PC-9 (cell line): ENCODE data around the gene CCDC102B. TPM values are rescaled to one million over a fixed set of nuclear protein-coding genes. Genes with fewer than 3 reads are reported as not detected.

Experiments used
- BruUV-seq: library from RNA; stranded (reverse); fragments of 400-500 nt; replicated peaks from 2 replicates; lab custom pipeline; 2021; lab: Mats Ljungman, UMichigan
- CTCF ChIA-PET: fragments of 300-600 bp; sonication (Branson Sonifier 250); formaldehyde crosslinking; loops from one replicate; lab custom pipeline; 2022; ENCODE audit warnings: antibody characterized with exemption; lab: Charles Lee
- POLR2A ChIA-PET: fragments of 300-600 bp; sonication (Branson Sonifier 250); formaldehyde crosslinking; loops from one replicate; lab custom pipeline; 2022; ENCODE audit warnings: antibody characterized with exemption; ENCODE audit not compliant: unreplicated experiment; lab: Charles Lee
- DNase-seq, 2 experiments: peaks; one replicate each; pipeline versions ENCODE4 v3.0.0 to v3.0.0-alpha.2; 2015 to 2022; ENCODE audit warnings: mixed read lengths in 1 of 2
- H2AFZ ChIP-seq: fragments of 200-600 bp; sonication (generic); 2 replicates; pipeline ENCODE4 v1.8.1; 2017; ENCODE audit warnings: antibody characterized with exemption
- H3F3A ChIP-seq: fragments of 200-600 bp; sonication (generic); 2 replicates; pipeline ENCODE4 v1.8.1; 2017; ENCODE audit warnings: antibody characterized with exemption, mild to moderate bottlenecking, low read depth; ENCODE audit not compliant: insufficient read depth
- H3K27ac ChIP-seq: fragments of 200-600 bp; sonication (generic); 2 replicates; pipeline ENCODE4 v1.6.1; 2016; ENCODE audit warnings: mixed run types
- H3K27me3 ChIP-seq: fragments of 200-600 bp; sonication (generic); 2 replicates; pipeline ENCODE4 v1.6.1; 2016; ENCODE audit warnings: low read depth, mixed run types; ENCODE audit not compliant: insufficient read depth
- H3K36me3 ChIP-seq: fragments of 200-600 bp; sonication (generic); 2 replicates; pipeline ENCODE4 v1.6.1; 2016; ENCODE audit warnings: low read depth, mixed run types
- H3K4me1 ChIP-seq: fragments of 200-600 bp; sonication (generic); replicated peaks from 2 replicates; pipeline ENCODE4 v1.6.1; 2016; ENCODE audit warnings: mixed run types; ENCODE audit not compliant: insufficient read depth
- H3K4me2 ChIP-seq: fragments of 200-600 bp; sonication (generic); 2 replicates; pipeline ENCODE4 v1.6.1; 2017; ENCODE audit warnings: mixed run types
- H3K4me3 ChIP-seq: fragments of 200-600 bp; sonication (generic); 2 replicates; pipeline ENCODE4 v1.6.1; 2016; ENCODE audit warnings: mixed run types
- H3K79me2 ChIP-seq: fragments of 200-600 bp; sonication (generic); 2 replicates; pipeline ENCODE4 v1.6.1; 2017; ENCODE audit warnings: low read depth, mixed run types
- H3K9me2 ChIP-seq: fragments of 200-600 bp; sonication (generic); 2 replicates; pipeline ENCODE4 v1.8.1; 2017; ENCODE audit warnings: mild to moderate bottlenecking; ENCODE audit not compliant: insufficient read depth
- H3K9me3 ChIP-seq: fragments of 200-600 bp; sonication (generic); 2 replicates; pipeline ENCODE4 v1.8.1; 2016; ENCODE audit warnings: low read depth; ENCODE audit not compliant: insufficient read depth
- H4K20me1 ChIP-seq: fragments of 200-600 bp; sonication (generic); 2 replicates; pipeline ENCODE4 v1.8.1; 2017; ENCODE audit not compliant: insufficient read depth
- EZH2 ChIP-seq: fragments of 200-600 bp; sonication (generic); IDR thresholded peaks from 2 replicates; pipeline ENCODE4 v1.8.0; 2017; ENCODE audit warnings: antibody characterized with exemption, low read depth
- intact Hi-C: fragments of 100-400 bp; cut with micrococcal nuclease; formaldehyde crosslinking; loops from one replicate; pipeline ENCODE4 v1.10.0; 2022; ENCODE audit not compliant: unreplicated experiment
- total RNA-seq: library from RNA; stranded (reverse); gene quantifications from 2 replicates; pipeline ENCODE4 v1.2.3, GENCODE V29; 2021
- TF ChIP-seq, protein P1 (sequence below): fragments of 200-600 bp; sonication (generic); conservative IDR thresholded peaks from 2 replicates; pipeline ENCODE4 v1.6.1; 2017; ENCODE audit warnings: mixed run types, antibody characterized with exemption, mild to moderate bottlenecking, moderate library complexity

CCDC102B gene
- total RNA-seq, 1 experiment from 2014 or later: 1.9 TPM

DNA sequence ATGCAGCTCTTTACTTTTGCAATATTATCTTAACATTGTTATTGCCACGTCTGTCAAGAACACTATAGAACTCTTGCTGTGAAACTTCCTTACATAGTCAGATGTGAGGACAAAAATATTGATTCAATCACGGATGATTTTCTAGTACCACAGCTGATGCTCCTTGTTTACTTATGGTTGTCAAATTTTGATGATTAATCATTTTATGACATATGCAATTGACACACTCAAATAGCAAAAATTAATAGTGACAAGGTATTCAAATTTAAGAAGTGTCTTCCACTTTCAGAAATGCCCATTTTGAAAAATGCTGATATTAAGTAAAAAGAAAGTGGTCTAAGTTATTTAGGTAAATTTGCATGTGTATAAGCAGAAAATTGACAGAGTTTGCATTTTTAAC is 284.0 kb downstream of the CCDC102B start:
- DNase-seq: no peak
- Histone ChIP-seq H4K20me1 (no peaks in the 10 kb centered on the region), H3K9me3 (no peaks in the 10 kb centered on the region), H3K79me2 (no peaks in the 10 kb centered on the region), H3F3A (no peaks in the 10 kb centered on the region), H2AFZ (no peak overlapping the region), H3K4me2 (no peak overlapping the region), H3K27ac (no peak overlapping the region), H3K9me2 (no peaks in the 10 kb centered on the region), H3K36me3 (no peaks in the 10 kb centered on the region), H3K27me3 (no peaks in the 10 kb centered on the region), H3K4me1 (no peaks in the 10 kb centered on the region), H3K4me3 (no peak overlapping the region)
- CTCF ChIA-PET: no interaction called here
- intact Hi-C loops: no loop called here
- no peak for TF ChIP-seq EZH2
- TF ChIP-seq, protein P1, sequence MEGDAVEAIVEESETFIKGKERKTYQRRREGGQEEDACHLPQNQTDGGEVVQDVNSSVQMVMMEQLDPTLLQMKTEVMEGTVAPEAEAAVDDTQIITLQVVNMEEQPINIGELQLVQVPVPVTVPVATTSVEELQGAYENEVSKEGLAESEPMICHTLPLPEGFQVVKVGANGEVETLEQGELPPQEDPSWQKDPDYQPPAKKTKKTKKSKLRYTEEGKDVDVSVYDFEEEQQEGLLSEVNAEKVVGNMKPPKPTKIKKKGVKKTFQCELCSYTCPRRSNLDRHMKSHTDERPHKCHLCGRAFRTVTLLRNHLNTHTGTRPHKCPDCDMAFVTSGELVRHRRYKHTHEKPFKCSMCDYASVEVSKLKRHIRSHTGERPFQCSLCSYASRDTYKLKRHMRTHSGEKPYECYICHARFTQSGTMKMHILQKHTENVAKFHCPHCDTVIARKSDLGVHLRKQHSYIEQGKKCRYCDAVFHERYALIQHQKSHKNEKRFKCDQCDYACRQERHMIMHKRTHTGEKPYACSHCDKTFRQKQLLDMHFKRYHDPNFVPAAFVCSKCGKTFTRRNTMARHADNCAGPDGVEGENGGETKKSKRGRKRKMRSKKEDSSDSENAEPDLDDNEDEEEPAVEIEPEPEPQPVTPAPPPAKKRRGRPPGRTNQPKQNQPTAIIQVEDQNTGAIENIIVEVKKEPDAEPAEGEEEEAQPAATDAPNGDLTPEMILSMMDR: no peak
- POLR2A ChIA-PET: no interaction called here
- BruUV-seq: no TSS peak

- H3K79me2 ChIP-seq: no peaks in the 10 kb centered on the region
These were observed 284.6 kb downstream of the CCDC102B start for GRCh38 chr18:69082499-69082898.

DNA sequence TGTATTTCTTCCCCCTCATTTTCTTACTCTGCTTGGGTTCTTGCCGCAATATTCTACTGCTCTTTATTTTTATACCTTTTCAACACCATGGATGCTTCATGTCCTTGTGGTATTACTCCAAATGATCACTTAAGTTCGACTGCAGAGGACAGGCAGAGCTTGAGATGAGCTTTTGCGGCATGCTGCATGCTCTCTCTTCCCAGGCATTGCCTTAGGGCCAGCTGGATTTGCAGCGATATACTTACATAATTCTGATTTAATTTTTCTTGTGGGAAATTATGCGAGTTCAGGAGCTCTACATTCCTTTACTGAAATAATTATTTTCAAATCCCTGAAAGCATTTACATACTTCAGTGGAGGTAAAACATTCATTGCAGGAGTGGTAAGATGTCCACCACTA is 288.1 kb downstream of the CCDC102B start:
- Histone ChIP-seq H3K36me3 (no peaks in the 10 kb centered on the region), H4K20me1 (no peaks in the 10 kb centered on the region), H3K9me2 (no peaks in the 10 kb centered on the region), H3K27me3 (no peaks in the 10 kb centered on the region), H3K27ac (no peak overlapping the region), H3F3A (no peaks in the 10 kb centered on the region), H3K9me3 (no peaks in the 10 kb centered on the region), H3K79me2 (no peaks in the 10 kb centered on the region), H2AFZ (no peak overlapping the region), H3K4me3 (no peak overlapping the region), H3K4me1 (no peaks in the 10 kb centered on the region), H3K4me2 (no peak overlapping the region)
- BruUV-seq: no TSS peak
- POLR2A ChIA-PET: no interaction called here
- TF ChIP-seq, protein P1: no peak
- no peak for TF ChIP-seq EZH2
- CTCF ChIA-PET: no interaction called here
- intact Hi-C loops: no loop called here
- DNase-seq: no peak

More at GRCh38 chr18:69082499-69082898, 284.6 kb downstream of the CCDC102B start:
- H3K4me1 ChIP-seq: no peaks in the 10 kb centered on the region
- no TSS peak for BruUV-seq
- no peak overlapping the region for H3K27ac ChIP-seq
- H3K9me3 ChIP-seq: no peaks in the 10 kb centered on the region
- CTCF ChIA-PET: no interaction called here
- no peaks in the 10 kb centered on the region for H3K27me3 ChIP-seq
- POLR2A ChIA-PET: no interaction called here
- H4K20me1 ChIP-seq: no peaks in the 10 kb centered on the region
- no peak overlapping the region for H3K4me3 ChIP-seq
- H2AFZ ChIP-seq: no peak overlapping the region
- no peak for DNase-seq
- no peaks in the 10 kb centered on the region for H3K9me2 ChIP-seq
- TF ChIP-seq, protein P1: no peak
- TF ChIP-seq EZH2: no peak
- H3K36me3 ChIP-seq: no peaks in the 10 kb centered on the region
- intact Hi-C loops: no loop called here
- H3K4me2 ChIP-seq: no peak overlapping the region
- H3F3A ChIP-seq: no peaks in the 10 kb centered on the region
